HEK293 (cell line): ENCODE data around the gene SMAD7.

ENCODE experiments used
- CTCF ChIA-PET: fragments of 350-600 bp; formaldehyde crosslinking; extraction: SDS; loops from one replicate; lab custom pipeline; 2021; ENCODE audit warnings: antibody characterized with exemption; lab: Yijun Ruan, JAX
- POLR2A ChIA-PET: fragments of 300-600 bp; formaldehyde crosslinking; extraction: SDS; loops from one replicate; lab custom pipeline; 2020; ENCODE audit warnings: antibody characterized with exemption, inconsistent platforms; lab: Yijun Ruan, JAX
- H3K27ac ChIP-seq: fragments of 200-500 bp; sonication (Bioruptor generic); 2 replicates; pipeline ENCODE4 v1.5.1; 2014; ENCODE audit warnings: low read depth, low read length, control low read depth, inconsistent platforms; ENCODE audit errors: extremely low read depth
- H3K36me3 ChIP-seq, 2 experiments: fragments of 200-500 bp in 1 of 2; sonication (Bioruptor generic) in 1 of 2; 1 replicate in 1 of 2; 2 replicates in 1 of 2; pipeline ENCODE4 v1.5.1; 2014 to 2017; ENCODE audit warnings: inconsistent platforms in 2 of 2, low read length in 2 of 2; ENCODE audit not compliant: control insufficient read depth in 2 of 2, insufficient read depth in 1 of 2
- H3K4me1 ChIP-seq: fragments of 200-500 bp; sonication (Bioruptor generic); 2 replicates; pipeline ENCODE4 v1.5.1; 2014; ENCODE audit warnings: mild to moderate bottlenecking, low read length, inconsistent platforms; ENCODE audit not compliant: control insufficient read depth, insufficient read depth
- H3K4me3 ChIP-seq: 2 replicates; pipeline ENCODE4 v1.5.1; 2011; ENCODE audit warnings: low read depth, mild to moderate bottlenecking, control low read depth, low read length, moderate library complexity
- H3K9me3 ChIP-seq: fragments of 200-500 bp; sonication (Bioruptor generic); 2 replicates; pipeline ENCODE4 v1.5.1; 2014; ENCODE audit warnings: low read depth, low read length, inconsistent platforms; ENCODE audit not compliant: control insufficient read depth, insufficient read depth
- HOXD13 ChIP-seq: sonication (generic); formaldehyde crosslinking; IDR thresholded peaks from 2 replicates; pipeline ENCODE4 v1.8.0; 2022; ENCODE audit warnings: missing genetic modification reagents, borderline replicate concordance
- MZF1 ChIP-seq: fragments of 450-650 bp; formaldehyde crosslinking; IDR thresholded peaks from 2 replicates; pipeline ENCODE4 v1.5.1; 2017; ENCODE audit warnings: missing biosample characterization, missing genetic modification characterization, borderline replicate concordance
- ZBTB17 ChIP-seq: fragments of 450-650 bp; formaldehyde crosslinking; IDR thresholded peaks from 2 replicates; pipeline ENCODE4 v1.5.1; 2016; ENCODE audit warnings: missing biosample characterization, missing genetic modification characterization
- ZIC2 ChIP-seq: fragments of 450-650 bp; formaldehyde crosslinking; IDR thresholded peaks from 2 replicates; pipeline ENCODE4 v1.5.1; 2016; ENCODE audit warnings: missing biosample characterization, missing genetic modification characterization
- ZNF114 ChIP-seq: fragments of 450-650 bp; formaldehyde crosslinking; IDR thresholded peaks from 2 replicates; pipeline ENCODE4 v1.5.0; 2017; ENCODE audit warnings: missing biosample characterization, missing genetic modification characterization
- ZNF138 ChIP-seq: fragments of 450-650 bp; formaldehyde crosslinking; IDR thresholded peaks from 2 replicates; pipeline ENCODE4 v1.5.1; 2016; ENCODE audit warnings: missing biosample characterization, missing genetic modification characterization, borderline replicate concordance
- ZNF146 ChIP-seq: fragments of 450-650 bp; formaldehyde crosslinking; IDR thresholded peaks from 2 replicates; pipeline ENCODE4 v1.5.1; 2016; ENCODE audit warnings: missing biosample characterization, missing genetic modification characterization
- ZNF175 ChIP-seq: fragments of 450-650 bp; formaldehyde crosslinking; IDR thresholded peaks from 2 replicates; pipeline ENCODE4 v1.5.1; 2016; ENCODE audit warnings: missing biosample characterization, missing genetic modification characterization
- ZNF23 ChIP-seq: fragments of 450-650 bp; formaldehyde crosslinking; IDR thresholded peaks from 2 replicates; pipeline ENCODE4 v1.5.1; 2016; ENCODE audit warnings: missing biosample characterization, missing genetic modification characterization, borderline replicate concordance
- ZNF24 ChIP-seq: fragments of 450-650 bp; formaldehyde crosslinking; IDR thresholded peaks from 2 replicates; pipeline ENCODE4 v1.5.1; 2016; ENCODE audit warnings: missing biosample characterization, missing genetic modification characterization
- ZNF324 ChIP-seq: fragments of 450-650 bp; formaldehyde crosslinking; IDR thresholded peaks from 2 replicates; pipeline ENCODE4 v1.5.1; 2016; ENCODE audit warnings: missing biosample characterization, missing genetic modification characterization
- ZNF473 ChIP-seq: fragments of 450-650 bp; formaldehyde crosslinking; IDR thresholded peaks from 2 replicates; pipeline ENCODE4 v1.5.1; 2017; ENCODE audit warnings: missing biosample characterization, missing genetic modification characterization
- ZNF544 ChIP-seq: fragments of 450-650 bp; formaldehyde crosslinking; IDR thresholded peaks from 2 replicates; pipeline ENCODE4 v1.5.0; 2017; ENCODE audit warnings: missing biosample characterization, missing genetic modification characterization
- ZNF596 ChIP-seq: fragments of 450-650 bp; IDR thresholded peaks from 2 replicates; pipeline ENCODE4 v1.5.0; 2018; ENCODE audit warnings: missing biosample characterization, mild to moderate bottlenecking, missing genetic modification characterization, moderate library complexity
- ZNF600 ChIP-seq: fragments of 450-650 bp; formaldehyde crosslinking; IDR thresholded peaks from 2 replicates; pipeline ENCODE4 v1.5.1; 2016; ENCODE audit warnings: missing biosample characterization, missing genetic modification characterization
- ZNF629 ChIP-seq: fragments of 450-650 bp; formaldehyde crosslinking; IDR thresholded peaks from 2 replicates; pipeline ENCODE4 v1.5.1; 2017; ENCODE audit warnings: missing biosample characterization, missing genetic modification characterization
- ZNF777 ChIP-seq: fragments of 450-650 bp; formaldehyde crosslinking; IDR thresholded peaks from 2 replicates; pipeline ENCODE4 v1.5.1; 2017; ENCODE audit warnings: missing biosample characterization, missing genetic modification characterization, borderline replicate concordance
- TF ChIP-seq, protein P1 (sequence below): fragments of 450-650 bp; formaldehyde crosslinking; IDR thresholded peaks from 2 replicates; pipeline ENCODE4 v1.5.1; 2017; ENCODE audit warnings: missing biosample characterization, missing genetic modification characterization
- TF ChIP-seq, protein P2 (sequence below): fragments of 450-650 bp; IDR thresholded peaks from 2 replicates; pipeline ENCODE4 v1.5.1; 2018; ENCODE audit warnings: missing biosample characterization, missing genetic modification characterization
- TF ChIP-seq, protein P3 (sequence below): fragments of 450-650 bp; formaldehyde crosslinking; IDR thresholded peaks from 2 replicates; pipeline ENCODE4 v1.5.1; 2016; ENCODE audit warnings: missing biosample characterization, missing genetic modification characterization

SMAD7 gene

DNA sequence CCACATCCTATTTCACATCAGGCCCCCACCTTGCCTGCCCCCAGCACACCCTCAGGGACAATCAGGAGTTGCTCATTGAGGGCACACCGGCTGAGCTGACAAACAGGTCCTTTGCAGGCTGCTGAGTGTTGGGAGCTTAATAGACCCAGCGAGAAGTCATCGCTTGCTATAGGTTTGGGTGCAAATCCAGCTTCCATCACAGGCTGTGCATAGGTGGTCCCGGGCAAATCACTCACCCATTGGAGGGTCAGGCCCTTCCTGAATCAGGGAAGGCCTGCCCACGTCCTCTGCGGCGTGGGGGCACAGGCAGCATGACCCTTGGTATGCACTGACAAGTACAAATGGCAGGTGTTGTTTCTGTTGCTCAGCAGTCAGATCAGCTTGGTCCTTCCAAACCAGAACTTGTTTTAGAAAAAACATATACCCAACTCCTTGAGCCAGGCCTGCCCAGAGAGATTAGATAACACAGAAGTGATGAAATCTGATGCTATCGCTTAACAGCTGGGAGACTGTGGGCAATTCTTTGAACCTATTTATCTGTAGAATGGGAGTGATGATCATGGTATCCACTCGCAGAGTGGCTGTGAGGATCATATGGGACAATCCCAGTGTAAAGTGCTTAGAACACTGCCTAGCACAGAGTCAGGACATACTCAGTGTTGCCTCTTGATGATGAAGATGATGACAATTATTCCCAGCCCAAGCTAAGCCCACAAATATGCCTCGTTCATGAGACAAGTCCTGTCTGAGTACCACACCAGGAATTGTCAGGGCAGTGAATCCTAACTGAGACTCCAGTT, 34.9 kb downstream of the SMAD7 start:
- Histone ChIP-seq H3K9me3 (no peaks in the 10 kb centered on the region), H3K36me3 (peaks cover 8 to 18% of the 10 kb centered on the region in 2 experiments), H3K4me3 (no peak overlapping the region), H3K27ac (peak overlapping the region; percentile 17; the same call in 1 of the 2 replicates), H3K4me1 (peaks cover 19% of the 10 kb centered on the region)
- CTCF ChIA-PET: interaction anchor here (1.0 to 1.6 kb wide), 5 partner anchors 9 to 531 kb away, joined by 3 to 8 read pairs (median 5); no protein-coding TSS in a partner anchor
- TF ChIP-seq HOXD13 (CRISPR knock-in tag) (no peak), ZNF175 (tag by site-specific recombination) (no peak), ZNF138 (tag by site-specific recombination) (no peak), ZNF324 (tag by site-specific recombination) (no peak), ZNF473 (tag by site-specific recombination) (no peak), ZIC2 (0 out of 2 replicates have a peak, but pooled peaks have one; percentile 6), ZNF544 (tag by site-specific recombination) (no peak), ZNF146 (tag by site-specific recombination) (no peak), ZNF24 (tag by site-specific recombination) (no peak), ZNF600 (tag by site-specific recombination) (peak; percentile 19; the same call in 1 of the 2 replicates), MZF1 (tag by site-specific recombination) (no peak), ZNF629 (tag by site-specific recombination) (no peak), ZBTB17 (tag by site-specific recombination) (peak; percentile 19; the same call in 1 of the 2 replicates), ZNF23 (tag by site-specific recombination) (no peak), ZNF777 (tag by site-specific recombination) (no peak)
- TF ChIP-seq, protein P1, sequence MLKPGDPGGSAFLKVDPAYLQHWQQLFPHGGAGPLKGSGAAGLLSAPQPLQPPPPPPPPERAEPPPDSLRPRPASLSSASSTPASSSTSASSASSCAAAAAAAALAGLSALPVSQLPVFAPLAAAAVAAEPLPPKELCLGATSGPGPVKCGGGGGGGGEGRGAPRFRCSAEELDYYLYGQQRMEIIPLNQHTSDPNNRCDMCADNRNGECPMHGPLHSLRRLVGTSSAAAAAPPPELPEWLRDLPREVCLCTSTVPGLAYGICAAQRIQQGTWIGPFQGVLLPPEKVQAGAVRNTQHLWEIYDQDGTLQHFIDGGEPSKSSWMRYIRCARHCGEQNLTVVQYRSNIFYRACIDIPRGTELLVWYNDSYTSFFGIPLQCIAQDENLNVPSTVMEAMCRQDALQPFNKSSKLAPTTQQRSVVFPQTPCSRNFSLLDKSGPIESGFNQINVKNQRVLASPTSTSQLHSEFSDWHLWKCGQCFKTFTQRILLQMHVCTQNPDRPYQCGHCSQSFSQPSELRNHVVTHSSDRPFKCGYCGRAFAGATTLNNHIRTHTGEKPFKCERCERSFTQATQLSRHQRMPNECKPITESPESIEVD: no peak
- TF ChIP-seq, protein P2, sequence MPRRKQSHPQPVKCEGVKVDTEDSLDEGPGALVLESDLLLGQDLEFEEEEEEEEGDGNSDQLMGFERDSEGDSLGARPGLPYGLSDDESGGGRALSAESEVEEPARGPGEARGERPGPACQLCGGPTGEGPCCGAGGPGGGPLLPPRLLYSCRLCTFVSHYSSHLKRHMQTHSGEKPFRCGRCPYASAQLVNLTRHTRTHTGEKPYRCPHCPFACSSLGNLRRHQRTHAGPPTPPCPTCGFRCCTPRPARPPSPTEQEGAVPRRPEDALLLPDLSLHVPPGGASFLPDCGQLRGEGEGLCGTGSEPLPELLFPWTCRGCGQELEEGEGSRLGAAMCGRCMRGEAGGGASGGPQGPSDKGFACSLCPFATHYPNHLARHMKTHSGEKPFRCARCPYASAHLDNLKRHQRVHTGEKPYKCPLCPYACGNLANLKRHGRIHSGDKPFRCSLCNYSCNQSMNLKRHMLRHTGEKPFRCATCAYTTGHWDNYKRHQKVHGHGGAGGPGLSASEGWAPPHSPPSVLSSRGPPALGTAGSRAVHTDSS (tag by site-specific recombination): peak; percentile 74
- POLR2A ChIA-PET: interaction anchor here (0.8 to 1.5 kb wide), 5 partner anchors 10 to 37 kb away, joined by 3 to 5 read pairs (median 3); no protein-coding TSS in a partner anchor

DNA sequence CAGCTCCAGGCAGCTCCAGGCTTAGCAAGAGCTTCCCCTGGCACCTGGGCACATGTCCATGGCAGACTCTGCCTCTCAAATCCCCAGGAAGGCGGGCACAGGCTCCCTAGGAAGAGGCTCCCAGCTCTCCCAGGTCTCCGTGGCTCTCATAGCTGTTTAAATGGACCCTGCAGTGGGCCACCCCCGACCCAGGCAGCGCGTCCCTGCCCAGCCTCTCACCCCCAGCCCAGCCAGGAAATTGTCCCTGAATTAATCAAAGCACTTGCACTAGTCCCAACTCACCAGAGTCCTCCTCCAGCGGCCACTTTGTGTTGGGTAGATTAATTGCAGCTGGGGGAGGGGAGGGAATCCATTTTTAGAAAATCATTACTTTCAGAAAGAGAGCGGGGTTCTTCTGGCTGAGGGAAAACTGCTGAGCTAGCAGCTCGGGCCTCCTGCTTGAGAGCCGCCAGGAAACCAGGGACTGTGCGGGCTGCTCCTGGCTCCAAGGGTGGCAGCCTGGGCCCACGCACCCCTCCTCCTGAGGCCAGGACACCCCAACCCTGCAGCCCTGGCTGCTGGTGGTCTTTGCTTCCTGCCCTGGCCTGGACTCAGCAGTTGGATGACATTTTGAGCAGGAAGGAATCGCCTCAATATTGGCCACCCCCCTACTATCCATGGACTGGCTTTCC, 36.0 kb downstream of the SMAD7 start:
- no peaks in the 10 kb centered on the region for H3K9me3 ChIP-seq
- POLR2A ChIA-PET: interaction anchor here (1.4 kb wide), 1 partner anchor 13 kb away, joined by 5 read pairs; no protein-coding TSS in a partner anchor
- H3K4me3 ChIP-seq: no peak overlapping the region
- TF ChIP-seq ZNF596: 0 out of 2 replicates have a peak, but pooled peaks have one; percentile 38
- TF ChIP-seq, protein P3, sequence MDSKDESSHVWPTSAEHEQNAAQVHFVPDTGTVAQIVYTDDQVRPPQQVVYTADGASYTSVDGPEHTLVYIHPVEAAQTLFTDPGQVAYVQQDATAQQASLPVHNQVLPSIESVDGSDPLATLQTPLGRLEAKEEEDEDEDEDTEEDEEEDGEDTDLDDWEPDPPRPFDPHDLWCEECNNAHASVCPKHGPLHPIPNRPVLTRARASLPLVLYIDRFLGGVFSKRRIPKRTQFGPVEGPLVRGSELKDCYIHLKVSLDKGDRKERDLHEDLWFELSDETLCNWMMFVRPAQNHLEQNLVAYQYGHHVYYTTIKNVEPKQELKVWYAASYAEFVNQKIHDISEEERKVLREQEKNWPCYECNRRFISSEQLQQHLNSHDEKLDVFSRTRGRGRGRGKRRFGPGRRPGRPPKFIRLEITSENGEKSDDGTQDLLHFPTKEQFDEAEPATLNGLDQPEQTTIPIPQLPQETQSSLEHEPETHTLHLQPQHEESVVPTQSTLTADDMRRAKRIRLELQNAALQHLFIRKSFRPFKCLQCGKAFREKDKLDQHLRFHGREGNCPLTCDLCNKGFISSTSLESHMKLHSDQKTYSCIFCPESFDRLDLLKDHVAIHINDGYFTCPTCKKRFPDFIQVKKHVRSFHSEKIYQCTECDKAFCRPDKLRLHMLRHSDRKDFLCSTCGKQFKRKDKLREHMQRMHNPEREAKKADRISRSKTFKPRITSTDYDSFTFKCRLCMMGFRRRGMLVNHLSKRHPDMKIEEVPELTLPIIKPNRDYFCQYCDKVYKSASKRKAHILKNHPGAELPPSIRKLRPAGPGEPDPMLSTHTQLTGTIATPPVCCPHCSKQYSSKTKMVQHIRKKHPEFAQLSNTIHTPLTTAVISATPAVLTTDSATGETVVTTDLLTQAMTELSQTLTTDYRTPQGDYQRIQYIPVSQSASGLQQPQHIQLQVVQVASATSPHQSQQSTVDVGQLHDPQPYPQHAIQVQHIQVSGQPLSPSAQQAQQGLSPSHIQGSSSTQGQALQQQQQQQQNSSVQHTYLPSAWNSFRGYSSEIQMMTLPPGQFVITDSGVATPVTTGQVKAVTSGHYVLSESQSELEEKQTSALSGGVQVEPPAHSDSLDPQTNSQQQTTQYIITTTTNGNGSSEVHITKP (tag by site-specific recombination): peak; percentile 60
- no peak for TF ChIP-seq ZNF114 (tag by site-specific recombination)
- CTCF ChIA-PET: interaction anchor here (0.6 to 1.3 kb wide), 3 partner anchors 145 to 532 kb away, joined by 3 to 6 read pairs (median 3); no protein-coding TSS in a partner anchor
- no peak overlapping the region; the same call in 1 of the 2 replicates for H3K27ac ChIP-seq
- peaks cover 19% of the 10 kb centered on the region for H3K4me1 ChIP-seq
- H3K36me3 ChIP-seq: peaks cover 3 to 9% of the 10 kb centered on the region in 2 experiments
